Measurements from ENCODE around the gene UGT1A8.
"Not testable (repeated sequence)": the region's sequence is repeated elsewhere in the genome, so short reads cannot be mapped to it uniquely, and the experiment has no call there.

UGT1A8 gene

GRCh38 chr2:233747283-233747544 is 129.8 kb downstream of the UGT1A8 start:
- no peak overlapping the region for H3K4me3 ChIP-seq (ENCODE audit: low read depth, low read length)
- TF ChIP-seq CTCF (IDR thresholded peaks at IDR 0.05; ENCODE audit: low read depth, low read length), result no peak

- H3K4me3 ChIP-seq (ENCODE audit: low read depth, low read length), result not testable (repeated sequence)
Observed at GRCh38 chr2:233750689-233751088, 133.3 kb downstream of the UGT1A8 start.

- not testable (repeated sequence) for H3K4me3 ChIP-seq (ENCODE audit: low read depth, low read length)
Observed at GRCh38 chr2:233751212-233752009, 134.0 kb downstream of the UGT1A8 start.

GRCh38 chr2:233754872-233755611 is 137.6 kb downstream of the UGT1A8 start:
- H3K4me3 ChIP-seq (ENCODE audit: low read depth, low read length), result no peak overlapping the region
- TF ChIP-seq CTCF (IDR thresholded peaks at IDR 0.05; ENCODE audit: low read depth, low read length), result no peak

GRCh38 chr2:233756429-233757081 is 139.1 kb downstream of the UGT1A8 start:
- H3K4me3 ChIP-seq (ENCODE audit: low read depth, low read length), result no peak overlapping the region
- no peak for TF ChIP-seq CTCF (IDR thresholded peaks at IDR 0.05; ENCODE audit: low read depth, low read length)

GRCh38 chr2:233758141-233758540 is 140.7 kb downstream of the UGT1A8 start:
- TF ChIP-seq CTCF (IDR thresholded peaks at IDR 0.05; ENCODE audit: low read depth, low read length), result no peak
- no peak overlapping the region for H3K4me3 ChIP-seq (ENCODE audit: low read depth, low read length)

- H3K4me3 ChIP-seq (ENCODE audit: low read depth, low read length), result no peak overlapping the region
- TF ChIP-seq CTCF (IDR thresholded peaks at IDR 0.05; ENCODE audit: low read depth, low read length), result no peak
Observed at GRCh38 chr2:233758849-233759248, 141.4 kb downstream of the UGT1A8 start.

- TF ChIP-seq CTCF (IDR thresholded peaks at IDR 0.05; ENCODE audit: low read depth, low read length), result no peak
- H3K4me3 ChIP-seq (ENCODE audit: low read depth, low read length), result no peak within 1 kb of the TSS
Observed at GRCh38 chr2:233760043-233760442, 142.6 kb downstream of the UGT1A8 start, which contains the start of gene UGT1A1. Gene UGT1A1, plus strand, starts transcription at chr2:233760270. Its CDS starts 18 bp downstream, at chr2:233760288.
